Stimulated activated naive CD4-positive, alpha-beta T cell (primary cell): ENCODE data around the gene KLF8.

ENCODE experiments used
- DNase-seq, 6 experiments: peaks; one replicate each; lab custom pipeline; 2025; lab: John Stamatoyannopoulos, UW

Gene KLF8

DNA sequence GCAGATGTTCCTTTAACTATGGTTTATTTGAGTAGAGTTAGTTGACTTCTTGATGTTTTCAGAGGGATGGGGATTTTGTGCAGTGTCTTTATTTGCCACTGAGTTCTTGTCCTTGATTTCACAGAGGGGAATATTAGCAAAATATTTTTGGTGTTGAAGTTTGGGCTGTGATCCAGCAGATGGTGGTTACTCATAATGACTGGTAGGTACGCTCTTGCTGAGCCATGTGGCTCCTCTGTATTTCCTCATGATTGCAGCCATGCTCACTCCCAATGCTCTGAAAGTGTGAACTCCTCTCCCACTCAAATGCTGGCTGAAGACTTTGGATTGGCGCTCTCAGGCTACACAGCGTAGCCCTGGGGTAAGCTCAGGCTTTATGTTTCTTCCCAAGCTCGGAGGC, 77.7 kb downstream of the KLF8 start:
- DNase-seq, result no peak

DNA sequence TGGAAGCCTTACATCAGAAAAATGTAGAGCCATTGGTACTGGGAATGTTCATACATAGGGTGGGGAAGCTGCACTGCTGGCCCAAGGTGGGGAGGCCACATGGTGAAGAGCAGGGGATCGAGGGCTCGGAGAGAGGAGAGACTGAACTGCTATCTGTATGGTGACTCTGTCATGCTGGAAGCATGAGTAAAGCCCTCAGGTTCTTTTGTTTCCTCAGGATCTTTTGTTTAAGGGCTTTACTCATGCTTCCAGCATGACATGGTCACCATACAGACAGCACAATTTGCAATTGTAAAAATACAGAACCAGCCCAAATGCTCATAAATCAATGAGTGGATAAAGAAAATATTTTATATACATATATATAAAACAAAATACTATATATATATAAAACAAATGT, 78.4 kb downstream of the KLF8 start:
- DNase-seq, result no peak

DNA sequence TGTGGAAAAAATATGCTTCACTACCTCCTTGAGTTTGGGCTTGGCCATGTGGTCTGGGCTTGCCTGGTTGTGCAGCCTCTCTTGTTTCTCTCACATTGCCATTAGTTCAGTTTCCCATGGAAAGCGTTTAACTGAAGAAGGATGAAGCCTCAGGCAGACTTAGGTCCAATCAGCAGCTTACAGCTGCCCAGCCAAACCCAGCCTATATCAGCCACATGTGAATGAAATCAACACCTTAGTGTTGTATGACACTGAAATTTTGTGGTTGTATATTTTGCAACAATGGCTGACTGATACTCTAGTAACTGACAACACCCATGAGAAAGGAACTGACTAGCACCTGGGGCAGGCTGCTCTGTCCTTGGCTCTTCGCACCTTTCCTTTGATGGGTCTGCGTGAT, 81.2 kb downstream of the KLF8 start:
- no peak for DNase-seq

DNA sequence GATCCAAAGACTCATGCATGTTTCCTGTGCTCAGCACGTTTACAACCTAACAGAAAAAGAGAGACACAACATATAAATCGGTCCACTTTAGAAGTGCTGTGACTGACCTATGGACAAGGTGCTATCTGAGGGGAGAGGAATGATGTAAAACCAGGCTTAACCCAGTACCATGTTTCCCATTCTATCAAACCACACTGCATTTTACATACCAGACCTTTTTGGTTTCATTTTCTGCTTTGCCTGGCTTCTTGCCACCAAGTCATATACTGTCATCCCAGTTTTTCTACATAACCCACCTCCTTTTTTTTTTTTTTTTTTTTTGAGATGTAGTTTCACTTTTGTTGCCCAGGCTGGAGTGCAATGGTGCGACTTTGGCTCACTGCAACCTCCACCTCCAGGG, 82.2 kb downstream of the KLF8 start:
- peak in 2 of 6 experiments; percentile 4 to 8 for DNase-seq

DNA sequence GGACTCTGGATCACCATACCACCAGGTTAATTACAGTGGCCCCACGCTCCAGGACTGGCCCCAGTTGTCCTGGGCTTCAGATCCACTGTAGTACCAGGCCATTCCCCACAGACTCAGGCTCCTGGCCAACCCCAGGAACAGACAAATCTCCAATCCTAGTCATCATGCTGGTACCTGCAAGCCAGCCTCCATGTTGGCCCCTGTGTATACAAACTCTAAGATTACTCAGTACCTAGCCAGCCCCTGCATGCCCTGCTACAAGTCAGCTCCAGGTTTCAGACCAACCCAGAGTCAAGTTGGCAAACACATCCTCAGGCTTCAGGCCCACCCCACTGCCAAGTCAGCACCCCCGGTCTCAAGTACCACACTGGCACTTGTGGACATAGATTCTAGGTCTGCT, 85.9 kb downstream of the KLF8 start:
- no peak for DNase-seq

DNA sequence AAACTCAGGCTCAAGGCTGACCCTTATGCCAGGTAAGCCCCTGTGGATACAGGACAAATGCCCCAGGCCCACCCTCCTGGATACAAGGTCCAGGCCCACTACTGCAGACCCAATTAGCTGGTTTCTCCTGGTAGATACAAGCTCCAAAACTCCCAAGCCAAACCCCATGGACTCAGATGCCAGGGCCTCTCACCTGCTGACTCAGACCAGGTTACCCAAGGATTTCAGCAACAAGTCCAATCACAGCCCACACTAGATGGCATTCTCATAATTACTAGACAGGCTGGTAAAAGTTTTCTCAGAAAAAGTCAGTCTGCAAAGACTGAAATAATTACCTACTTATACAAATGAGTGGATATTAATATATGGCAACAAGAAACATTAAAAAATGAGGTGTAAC, 87.0 kb downstream of the KLF8 start:
- no peak for DNase-seq
